ENCODE data around the gene DTYMK. TPM values are rescaled to one million over a fixed set of nuclear protein-coding genes. Genes with fewer than 3 reads are reported as not detected.

The DTYMK gene
- total RNA-seq, 1 donor from 2014 or later = 26.1 TPM

DNA sequence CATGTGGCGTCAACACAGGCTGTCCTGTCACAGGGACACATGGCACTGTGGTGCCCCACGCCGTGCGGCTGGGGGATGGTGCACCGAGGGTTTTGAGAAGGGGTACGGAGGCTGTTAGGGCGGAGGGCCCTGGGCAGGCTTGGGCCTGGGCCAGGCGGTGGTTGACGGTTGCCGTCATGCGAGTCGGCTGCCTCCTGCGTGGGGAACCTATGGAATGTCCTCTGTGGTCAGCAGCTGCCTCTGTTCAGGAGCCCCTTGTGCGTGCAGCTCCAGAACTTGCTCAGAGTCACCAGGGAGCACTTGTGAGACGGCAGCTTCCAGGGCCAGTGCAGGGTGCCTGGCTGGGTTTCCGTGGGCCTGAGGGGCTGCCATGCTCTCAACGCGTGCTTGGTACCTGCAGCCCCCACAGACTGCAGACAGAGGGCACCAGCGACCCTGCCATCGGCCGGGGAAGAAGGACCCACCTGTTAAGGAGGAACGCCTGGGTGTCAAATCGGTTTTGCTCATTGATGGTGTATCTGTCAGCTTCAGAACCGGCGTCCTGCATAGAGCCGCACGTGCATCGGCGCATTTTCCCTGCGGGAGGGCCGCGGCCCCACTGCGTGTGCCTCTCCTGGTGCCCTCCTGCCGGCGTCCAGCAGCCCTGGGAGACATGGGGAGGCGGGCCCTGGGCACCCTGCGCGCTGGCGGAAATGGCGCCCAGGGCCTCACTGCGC is 37.8 kb upstream of the DTYMK start:
- TF ChIP-seq, protein P1, sequence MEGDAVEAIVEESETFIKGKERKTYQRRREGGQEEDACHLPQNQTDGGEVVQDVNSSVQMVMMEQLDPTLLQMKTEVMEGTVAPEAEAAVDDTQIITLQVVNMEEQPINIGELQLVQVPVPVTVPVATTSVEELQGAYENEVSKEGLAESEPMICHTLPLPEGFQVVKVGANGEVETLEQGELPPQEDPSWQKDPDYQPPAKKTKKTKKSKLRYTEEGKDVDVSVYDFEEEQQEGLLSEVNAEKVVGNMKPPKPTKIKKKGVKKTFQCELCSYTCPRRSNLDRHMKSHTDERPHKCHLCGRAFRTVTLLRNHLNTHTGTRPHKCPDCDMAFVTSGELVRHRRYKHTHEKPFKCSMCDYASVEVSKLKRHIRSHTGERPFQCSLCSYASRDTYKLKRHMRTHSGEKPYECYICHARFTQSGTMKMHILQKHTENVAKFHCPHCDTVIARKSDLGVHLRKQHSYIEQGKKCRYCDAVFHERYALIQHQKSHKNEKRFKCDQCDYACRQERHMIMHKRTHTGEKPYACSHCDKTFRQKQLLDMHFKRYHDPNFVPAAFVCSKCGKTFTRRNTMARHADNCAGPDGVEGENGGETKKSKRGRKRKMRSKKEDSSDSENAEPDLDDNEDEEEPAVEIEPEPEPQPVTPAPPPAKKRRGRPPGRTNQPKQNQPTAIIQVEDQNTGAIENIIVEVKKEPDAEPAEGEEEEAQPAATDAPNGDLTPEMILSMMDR (IDR thresholded peaks at IDR 0.05; ENCODE audit: insufficient read depth, low read depth, low read length) = no peak
- no peak for TF ChIP-seq EZH2 (IDR thresholded peaks at IDR 0.05; ENCODE audit: insufficient read depth, low read length)
- no peaks in the 10 kb centered on the region for H3K4me1 ChIP-seq (ENCODE audit: insufficient read depth, low read length)

DNA sequence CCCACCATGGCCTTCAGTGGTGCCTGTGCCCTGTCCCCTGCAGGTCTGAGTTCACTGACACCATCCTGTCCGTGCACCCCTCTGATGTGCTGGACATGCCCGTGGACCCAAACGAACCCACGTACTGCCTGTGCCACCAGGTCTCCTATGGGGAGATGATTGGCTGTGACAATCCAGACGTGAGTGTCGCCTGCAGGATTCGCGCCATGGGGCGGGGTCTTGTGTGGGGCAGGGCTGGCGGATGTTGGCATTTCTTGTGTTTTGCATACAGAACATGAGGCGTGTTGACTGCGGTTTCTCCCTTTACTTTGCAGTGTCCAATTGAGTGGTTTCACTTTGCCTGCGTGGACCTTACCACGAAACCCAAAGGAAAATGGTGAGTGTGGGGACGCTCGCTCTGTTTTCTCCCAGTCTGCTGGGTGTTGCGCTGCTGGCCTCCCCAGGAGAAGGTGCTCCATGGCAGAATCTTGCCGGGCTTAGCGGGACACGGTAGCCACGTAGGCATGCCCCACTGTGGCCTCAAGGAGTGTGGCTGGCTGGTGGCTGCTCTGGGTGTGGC is 36.4 kb upstream of the DTYMK start:
- FAIRE-seq = no peak
- Histone ChIP-seq H2AFZ (ENCODE audit: low read depth, low read length) (no peak overlapping the region), H3K27me3 (ENCODE audit: insufficient read depth, low read length) (no peaks in the 10 kb centered on the region), H3K4me1 (ENCODE audit: insufficient read depth, low read length) (no peaks in the 10 kb centered on the region), H3K27ac (ENCODE audit: low read depth, low read length) (no peak overlapping the region), H3K79me2 (ENCODE audit: insufficient read depth, low read length) (no peaks in the 10 kb centered on the region), H3K9ac (ENCODE audit: low read length) (no peak overlapping the region), H3K4me3 (ENCODE audit: insufficient read depth, low read depth, low read length) (no peak overlapping the region), H3K4me2 (ENCODE audit: low read length) (no peak overlapping the region), H3K36me3 (ENCODE audit: insufficient read depth, low read length) (peaks cover 3% of the 10 kb centered on the region), H4K20me1 (ENCODE audit: insufficient read depth, low read length) (no peaks in the 10 kb centered on the region), H3K9me3 (ENCODE audit: insufficient read depth, low read depth, low read length) (peaks cover 5% of the 10 kb centered on the region)
- no peak overlapping the region for H3K4me3 Mint-ChIP-seq (ENCODE audit: unreplicated experiment)
- no peak for DNase-seq (ENCODE audit: low read depth)
- TF ChIP-seq EZH2 (IDR thresholded peaks at IDR 0.05; ENCODE audit: insufficient read depth, low read length) = no peak
- TF ChIP-seq, protein P1 (IDR thresholded peaks at IDR 0.05; ENCODE audit: insufficient read depth, low read depth, low read length) = no peak
- H3K27ac Mint-ChIP-seq (ENCODE audit: unreplicated experiment) = no peak overlapping the region
- no peaks in the 10 kb centered on the region for H3K27me3 Mint-ChIP-seq (ENCODE audit: low read depth, unreplicated experiment)
- no peaks in the 10 kb centered on the region for H3K4me1 Mint-ChIP-seq (ENCODE audit: low read depth, unreplicated experiment)
- H3K36me3 Mint-ChIP-seq (ENCODE audit: low read depth, unreplicated experiment) = peaks cover 37% of the 10 kb centered on the region
- peaks cover 13% of the 10 kb centered on the region for H3K9me3 Mint-ChIP-seq (ENCODE audit: unreplicated experiment)

More for the DNA sequence above, 37.8 kb upstream of the DTYMK start:
- DNase-seq (ENCODE audit: low read depth) (no peak), FAIRE-seq (no peak)
- no peaks in the 10 kb centered on the region for H4K20me1 ChIP-seq (ENCODE audit: insufficient read depth, low read length)
- Mint-ChIP-seq H3K4me3 (ENCODE audit: unreplicated experiment) (no peak overlapping the region), H3K4me1 (ENCODE audit: low read depth, unreplicated experiment) (no peaks in the 10 kb centered on the region), H3K27ac (ENCODE audit: unreplicated experiment) (no peak overlapping the region), H3K9me3 (ENCODE audit: unreplicated experiment) (peaks cover 13% of the 10 kb centered on the region), H3K27me3 (ENCODE audit: low read depth, unreplicated experiment) (no peaks in the 10 kb centered on the region), H3K36me3 (ENCODE audit: low read depth, unreplicated experiment) (peaks cover 37% of the 10 kb centered on the region)
- H3K79me2 ChIP-seq (ENCODE audit: insufficient read depth, low read length) = no peaks in the 10 kb centered on the region
- peaks cover 5% of the 10 kb centered on the region for H3K9me3 ChIP-seq (ENCODE audit: insufficient read depth, low read depth, low read length)
- H3K4me3 ChIP-seq (ENCODE audit: insufficient read depth, low read depth, low read length) = no peak overlapping the region
- no peak overlapping the region for H2AFZ ChIP-seq (ENCODE audit: low read depth, low read length)
- H3K27me3 ChIP-seq (ENCODE audit: insufficient read depth, low read length) = no peaks in the 10 kb centered on the region
- peaks cover 5% of the 10 kb centered on the region for H3K36me3 ChIP-seq (ENCODE audit: insufficient read depth, low read length)
- H3K27ac ChIP-seq (ENCODE audit: low read depth, low read length) = no peak overlapping the region
- H3K9ac ChIP-seq (ENCODE audit: low read length) = no peak overlapping the region
- no peak overlapping the region for H3K4me2 ChIP-seq (ENCODE audit: low read length)

DNA sequence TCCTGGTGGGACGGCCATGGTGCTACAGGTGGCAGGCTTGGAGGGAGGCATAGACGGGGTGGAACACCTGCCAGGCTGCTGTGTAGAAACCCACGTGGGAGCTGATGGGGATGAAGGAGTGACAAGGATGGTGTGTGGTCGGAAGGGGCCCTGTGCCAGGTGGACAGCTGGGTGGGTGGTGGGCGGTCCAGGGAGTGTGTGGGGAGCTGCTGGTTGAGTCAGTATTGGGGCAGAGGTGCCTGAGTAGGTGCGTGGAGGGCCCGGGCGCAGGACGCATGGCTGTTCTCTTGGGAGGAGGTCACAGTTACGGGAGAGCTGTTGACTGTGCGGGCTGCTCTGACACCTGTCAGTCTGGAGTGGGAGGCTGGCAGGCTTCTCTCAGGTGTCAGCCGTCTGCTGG is 35.2 kb upstream of the DTYMK start:
- Mint-ChIP-seq H3K36me3 (ENCODE audit: low read depth, unreplicated experiment) (peaks cover 37% of the 10 kb centered on the region), H3K4me3 (ENCODE audit: unreplicated experiment) (no peak overlapping the region)
- H3K4me1 ChIP-seq (ENCODE audit: insufficient read depth, low read length) = no peaks in the 10 kb centered on the region

More for the DNA sequence above, 35.2 kb upstream of the DTYMK start:
- no peak overlapping the region for H3K4me2 ChIP-seq (ENCODE audit: low read length)
- TF ChIP-seq, protein P1 (IDR thresholded peaks at IDR 0.05; ENCODE audit: insufficient read depth, low read depth, low read length) = no peak
- TF ChIP-seq EZH2 (IDR thresholded peaks at IDR 0.05; ENCODE audit: insufficient read depth, low read length) = no peak
- no peaks in the 10 kb centered on the region for H3K79me2 ChIP-seq (ENCODE audit: insufficient read depth, low read length)
- no peak overlapping the region for H3K4me3 ChIP-seq (ENCODE audit: insufficient read depth, low read depth, low read length)
- H3K9me3 ChIP-seq (ENCODE audit: insufficient read depth, low read depth, low read length) = peaks cover 5% of the 10 kb centered on the region
- Mint-ChIP-seq H3K27me3 (ENCODE audit: low read depth, unreplicated experiment) (no peaks in the 10 kb centered on the region), H3K27ac (ENCODE audit: unreplicated experiment) (no peak overlapping the region), H3K4me1 (ENCODE audit: low read depth, unreplicated experiment) (no peaks in the 10 kb centered on the region), H3K9me3 (ENCODE audit: unreplicated experiment) (peaks cover 13% of the 10 kb centered on the region)
- no peaks in the 10 kb centered on the region for H3K27me3 ChIP-seq (ENCODE audit: insufficient read depth, low read length)
- FAIRE-seq = no peak
- H2AFZ ChIP-seq (ENCODE audit: low read depth, low read length) = no peak overlapping the region
- no peaks in the 10 kb centered on the region for H4K20me1 ChIP-seq (ENCODE audit: insufficient read depth, low read length)
- DNase-seq (ENCODE audit: low read depth) = no peak
- H3K27ac ChIP-seq (ENCODE audit: low read depth, low read length) = no peak overlapping the region
- H3K9ac ChIP-seq (ENCODE audit: low read length) = no peak overlapping the region
- H3K36me3 ChIP-seq (ENCODE audit: insufficient read depth, low read length) = peaks cover 3% of the 10 kb centered on the region
